Neuron (in vitro differentiated cells): ENCODE measurements around the gene SAPCD2.

Source experiments
- H2AFZ ChIP-seq: one replicate; pipeline ENCODE4 v1.6.1; 2013; ENCODE audit warnings: low read depth, mild to moderate bottlenecking, inconsistent platforms, low read length, moderate library complexity
- H3K27me3 ChIP-seq: one replicate; pipeline ENCODE4 v1.6.1; 2013; ENCODE audit warnings: low read length; ENCODE audit not compliant: insufficient read depth
- H3K36me3 ChIP-seq: one replicate; pipeline ENCODE4 v1.6.1; 2013; ENCODE audit warnings: low read length; ENCODE audit not compliant: insufficient read depth
- H3K4me1 ChIP-seq: one replicate; pipeline ENCODE4 v1.6.1; 2013; ENCODE audit warnings: low read length; ENCODE audit not compliant: insufficient read depth
- H3K4me3 ChIP-seq: 2 replicates; pipeline ENCODE4 v1.5.1; 2013; ENCODE audit warnings: mild to moderate bottlenecking, low read length, moderate library complexity
- H3K9me3 ChIP-seq: one replicate; pipeline ENCODE4 v1.6.1; 2013; ENCODE audit warnings: low read length

The SAPCD2 gene

GRCh38 chr9:137097761-137098462 lies 27.6 kb upstream of the SAPCD2 start:
- peaks cover 16% of the 10 kb centered on the region for H3K9me3 ChIP-seq
- H3K4me3 ChIP-seq = no peak overlapping the region
- H3K27me3 ChIP-seq = no peaks in the 10 kb centered on the region
- H3K4me1 ChIP-seq = no peaks in the 10 kb centered on the region
- no peak overlapping the region for H2AFZ ChIP-seq
- peaks cover 65% of the 10 kb centered on the region for H3K36me3 ChIP-seq

- no peak overlapping the region for H2AFZ ChIP-seq
- H3K36me3 ChIP-seq = peaks cover 58% of the 10 kb centered on the region
- no peaks in the 10 kb centered on the region for H3K27me3 ChIP-seq
- H3K4me1 ChIP-seq = no peaks in the 10 kb centered on the region
- no peak overlapping the region for H3K4me3 ChIP-seq
- H3K9me3 ChIP-seq = peaks cover 6% of the 10 kb centered on the region
Observed at GRCh38 chr9:137096785-137097546, 26.6 kb upstream of the SAPCD2 start.

GRCh38 chr9:137095664-137096517 lies 25.5 kb upstream of the SAPCD2 start:
- Histone ChIP-seq H3K4me3 (no peak overlapping the region), H3K4me1 (no peaks in the 10 kb centered on the region), H2AFZ (no peak overlapping the region), H3K9me3 (no peaks in the 10 kb centered on the region), H3K27me3 (no peaks in the 10 kb centered on the region), H3K36me3 (peaks cover 48% of the 10 kb centered on the region)

GRCh38 chr9:137089232-137089947 lies 19.0 kb upstream of the SAPCD2 start:
- Histone ChIP-seq H3K27me3 (no peaks in the 10 kb centered on the region), H2AFZ (no peak overlapping the region), H3K36me3 (peaks cover 11% of the 10 kb centered on the region), H3K4me3 (no peak overlapping the region), H3K9me3 (no peaks in the 10 kb centered on the region), H3K4me1 (peaks cover 15% of the 10 kb centered on the region)

- peaks cover 8% of the 10 kb centered on the region for H3K27me3 ChIP-seq
- no peak overlapping the region for H2AFZ ChIP-seq
- H3K4me3 ChIP-seq = peak overlapping the region; percentile 72
- peaks cover 20% of the 10 kb centered on the region for H3K4me1 ChIP-seq
- no peaks in the 10 kb centered on the region for H3K9me3 ChIP-seq
- peaks cover 11% of the 10 kb centered on the region for H3K36me3 ChIP-seq
Observed at GRCh38 chr9:137088121-137088520, 17.8 kb upstream of the SAPCD2 start.

- Histone ChIP-seq H3K36me3 (peaks cover 9% of the 10 kb centered on the region), H3K9me3 (no peaks in the 10 kb centered on the region), H3K27me3 (peaks cover 14% of the 10 kb centered on the region), H3K4me3 (peak overlapping the region; percentile 72), H2AFZ (peak overlapping the region; percentile 79), H3K4me1 (peaks cover 20% of the 10 kb centered on the region)
Observed at GRCh38 chr9:137087409-137087925, 17.1 kb upstream of the SAPCD2 start.

GRCh38 chr9:137086531-137087408 lies 16.4 kb upstream of the SAPCD2 start, which contains the start of gene MAN1B1:
Gene MAN1B1, plus strand, starts transcription at chr9:137086985. Its CDS starts 15 bp downstream, at chr9:137087000.
- H3K36me3 ChIP-seq = peaks cover 9% of the 10 kb centered on the region
- peaks cover 21% of the 10 kb centered on the region for H3K27me3 ChIP-seq
- no peaks in the 10 kb centered on the region for H3K9me3 ChIP-seq
- H2AFZ ChIP-seq = peak within 1 kb of the TSS; percentile 79
- peaks cover 20% of the 10 kb centered on the region for H3K4me1 ChIP-seq
- peak within 1 kb of the TSS; percentile 72 for H3K4me3 ChIP-seq

- H3K4me3 ChIP-seq = peak overlapping the region; percentile 72
- peaks cover 26% of the 10 kb centered on the region for H3K27me3 ChIP-seq
- H3K9me3 ChIP-seq = no peaks in the 10 kb centered on the region
- H3K36me3 ChIP-seq = peaks cover 9% of the 10 kb centered on the region
- peaks cover 20% of the 10 kb centered on the region for H3K4me1 ChIP-seq
- H2AFZ ChIP-seq = peak overlapping the region; percentile 16
Observed at GRCh38 chr9:137085920-137086530, 15.7 kb upstream of the SAPCD2 start.

GRCh38 chr9:137084526-137084925 lies 14.2 kb upstream of the SAPCD2 start:
- no peak overlapping the region for H2AFZ ChIP-seq
- no peaks in the 10 kb centered on the region for H3K36me3 ChIP-seq
- H3K27me3 ChIP-seq = peaks cover 40% of the 10 kb centered on the region
- no peak overlapping the region for H3K4me3 ChIP-seq
- no peaks in the 10 kb centered on the region for H3K9me3 ChIP-seq
- peaks cover 20% of the 10 kb centered on the region for H3K4me1 ChIP-seq

GRCh38 chr9:137083394-137084004 lies 13.1 kb upstream of the SAPCD2 start:
- H3K9me3 ChIP-seq = no peaks in the 10 kb centered on the region
- H3K4me3 ChIP-seq = no peak overlapping the region
- peaks cover 20% of the 10 kb centered on the region for H3K4me1 ChIP-seq
- peaks cover 50% of the 10 kb centered on the region for H3K27me3 ChIP-seq
- no peak overlapping the region for H2AFZ ChIP-seq
- H3K36me3 ChIP-seq = no peaks in the 10 kb centered on the region

GRCh38 chr9:137082925-137083290 lies 12.6 kb upstream of the SAPCD2 start:
- Histone ChIP-seq H3K4me3 (no peak overlapping the region), H3K27me3 (peaks cover 56% of the 10 kb centered on the region), H3K9me3 (no peaks in the 10 kb centered on the region), H2AFZ (no peak overlapping the region), H3K4me1 (peaks cover 20% of the 10 kb centered on the region), H3K36me3 (no peaks in the 10 kb centered on the region)
